HG03066 (cell line): ENCODE data around the gene WBP2NL.

Source experiments
- ATAC-seq: cut with Tn5 transposase; IDR thresholded peaks from one replicate; pipeline ENCODE4 v1.9.1; 2021; ENCODE audit warnings: low read depth; ENCODE audit not compliant: unreplicated experiment

Gene WBP2NL

DNA sequence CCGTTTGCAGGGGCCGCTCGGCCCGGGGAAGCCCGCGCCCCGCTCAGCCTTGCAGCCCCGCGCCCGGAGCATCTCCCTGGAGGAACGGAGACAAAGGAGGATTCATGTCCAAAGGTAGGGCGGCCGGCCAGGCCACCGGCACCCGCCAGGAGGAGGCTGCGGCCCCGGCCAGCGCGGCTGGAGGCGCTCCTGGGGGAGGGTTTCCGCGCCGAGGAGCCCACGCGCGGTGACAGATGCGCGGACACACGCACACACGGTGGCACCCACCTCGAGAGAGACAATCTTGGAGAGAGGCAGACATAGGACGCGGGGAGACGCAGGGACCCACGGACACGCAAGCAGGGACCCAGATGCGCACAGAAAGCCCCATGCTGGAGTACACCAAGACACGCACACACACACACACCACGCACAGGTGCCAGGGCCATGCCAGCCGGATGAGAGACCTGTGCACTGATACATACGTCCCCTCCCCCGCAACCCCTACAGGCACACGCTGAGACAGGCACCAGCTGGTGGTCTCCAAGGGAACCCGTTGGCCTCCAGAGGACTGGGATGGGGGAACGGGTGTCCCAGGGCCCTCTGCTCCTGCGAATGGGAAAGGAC is 21.5 kb upstream of the WBP2NL start:
- no peak for ATAC-seq

- ATAC-seq: no peak
These were observed 19.9 kb upstream of the WBP2NL start for GRCh38 chr22:41978732-41979131.

- ATAC-seq: no peak
These were observed 19.0 kb upstream of the WBP2NL start for GRCh38 chr22:41979423-41980250.

DNA sequence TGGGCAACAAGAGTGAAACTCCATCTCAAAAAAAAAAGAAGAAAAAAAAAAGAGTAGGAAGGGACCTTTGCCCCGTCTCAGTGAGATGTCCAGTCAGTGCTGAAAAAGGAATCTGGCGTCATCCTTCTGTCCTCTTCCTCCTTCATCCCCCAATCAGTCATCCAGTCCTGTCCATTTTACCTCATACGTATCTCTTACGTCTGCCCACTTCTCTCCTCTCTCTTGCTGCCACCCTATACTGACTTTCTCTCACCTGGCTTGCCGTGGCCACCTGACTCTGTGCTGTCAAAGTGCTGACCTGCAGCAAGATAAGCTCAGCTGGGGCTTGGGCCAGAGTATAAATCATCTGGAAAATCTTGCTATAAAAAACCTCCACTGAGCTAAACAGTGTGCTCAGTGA is 15.7 kb upstream of the WBP2NL start:
- no peak for ATAC-seq

DNA sequence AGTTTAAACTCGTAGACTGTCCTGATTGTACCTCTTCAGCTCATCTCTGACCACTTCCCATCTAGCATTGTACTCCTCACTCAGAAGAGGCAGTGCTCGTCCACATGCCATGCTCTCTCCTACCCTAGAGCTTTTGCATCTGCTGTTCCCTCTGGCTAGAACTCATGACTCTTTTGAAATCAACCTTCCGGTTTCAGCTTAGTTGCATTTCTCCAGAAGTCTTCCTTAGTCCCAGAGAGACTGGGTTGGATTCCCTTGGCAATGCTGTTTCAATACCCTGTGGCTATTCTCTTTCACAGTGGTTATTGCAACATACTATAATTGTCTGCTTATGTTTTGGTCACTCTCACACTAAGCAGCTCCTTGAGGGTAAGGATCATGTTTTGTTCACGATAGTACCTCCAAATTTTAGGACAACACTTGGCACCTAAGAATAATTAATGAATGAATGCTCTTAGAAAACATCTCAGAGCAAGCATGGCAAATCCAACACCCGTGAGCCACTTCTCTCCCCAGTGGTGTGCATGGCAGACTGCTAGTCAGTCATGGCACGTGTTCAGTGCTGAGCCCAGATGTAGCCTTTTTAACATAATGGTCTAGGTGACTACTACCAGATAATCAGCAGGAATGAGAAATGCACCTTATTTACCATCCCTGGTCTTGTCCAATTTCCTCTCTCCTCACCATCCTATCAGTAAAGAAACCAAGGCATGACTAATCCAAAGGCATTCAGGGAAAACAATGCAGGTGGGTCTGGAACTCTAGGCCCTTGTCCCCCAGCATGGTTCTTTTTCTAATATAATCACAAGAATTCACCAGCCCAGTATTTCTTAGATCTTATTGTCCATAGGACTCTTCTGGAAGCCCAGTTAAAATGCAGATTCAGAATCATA is 14.8 kb upstream of the WBP2NL start:
- no peak for ATAC-seq

DNA sequence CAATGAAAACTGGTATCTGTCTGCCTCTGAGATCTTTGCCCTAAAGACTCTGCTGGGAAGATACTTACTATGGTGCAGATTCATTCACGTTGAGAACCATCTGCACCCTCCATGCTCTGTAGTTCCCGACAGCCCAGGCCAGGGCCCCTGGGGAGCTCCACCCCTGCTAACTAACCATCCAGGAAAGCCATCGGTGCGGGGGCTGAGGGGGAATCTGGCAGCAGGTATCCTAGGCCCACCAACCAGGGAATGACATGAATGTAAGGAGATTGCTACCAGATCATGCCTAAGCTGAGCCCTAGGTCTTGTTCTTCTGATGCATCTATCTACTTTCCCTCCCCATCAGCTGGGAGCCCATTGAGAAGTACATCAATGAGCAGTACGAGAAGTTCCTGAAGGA is 11.3 kb upstream of the WBP2NL start:
- no peak for ATAC-seq

DNA sequence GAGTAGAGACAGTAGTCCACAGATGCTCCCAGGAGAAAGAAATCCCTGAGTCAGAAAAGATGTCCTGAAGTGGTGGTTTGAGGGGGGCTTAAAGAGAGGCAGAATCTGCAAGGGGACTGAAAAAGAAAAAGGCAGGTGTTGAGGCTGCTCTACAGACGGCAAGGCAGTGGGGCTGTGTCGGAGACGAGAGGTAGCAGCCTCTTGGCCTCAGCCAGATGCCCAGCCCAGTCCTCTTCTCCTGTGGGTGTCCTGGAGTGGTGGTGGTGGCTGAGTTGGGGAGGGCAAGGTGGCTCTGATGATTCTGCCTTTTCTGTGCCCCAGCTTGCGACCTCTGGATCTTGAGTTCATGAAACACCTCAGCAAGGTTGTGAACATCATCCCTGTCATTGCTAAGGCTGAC is 9.3 kb upstream of the WBP2NL start:
- ATAC-seq: no peak

- ATAC-seq: no peak
These were observed 7.5 kb upstream of the WBP2NL start for GRCh38 chr22:41991111-41991510.

GRCh38 chr22:41992496-41992895 is 6.1 kb upstream of the WBP2NL start:
- ATAC-seq: no peak

GRCh38 chr22:41995211-41995610 is 3.4 kb upstream of the WBP2NL start:
- ATAC-seq: no peak

- no peak for ATAC-seq
These were observed 1.8 kb upstream of the WBP2NL start for GRCh38 chr22:41996826-41997225.

DNA sequence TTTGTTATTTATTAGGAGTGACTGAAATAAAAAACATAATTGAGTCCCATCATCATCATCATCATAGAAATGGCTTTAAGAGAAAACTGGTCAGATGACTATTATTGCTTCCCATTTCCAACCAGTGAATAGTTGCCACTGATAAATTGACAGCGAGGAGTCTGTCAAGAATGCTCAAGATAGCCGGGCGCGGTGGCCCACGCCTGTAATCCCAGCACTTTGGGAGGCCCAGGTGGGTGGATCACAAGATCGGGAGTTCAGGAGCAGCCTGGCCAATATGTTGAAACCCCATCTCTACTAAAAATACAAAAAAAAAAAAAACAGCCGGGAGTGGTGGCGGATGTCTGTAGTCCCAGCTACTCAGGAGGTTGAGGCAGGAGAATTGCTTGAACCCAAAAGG is 1.9 kb downstream of the WBP2NL start:
- no peak for ATAC-seq

- ATAC-seq: no peak
These were observed 2.5 kb downstream of the WBP2NL start for GRCh38 chr22:42001121-42001520.

- no peak for ATAC-seq
These were observed 3.1 kb downstream of the WBP2NL start for GRCh38 chr22:42001706-42002105.

DNA sequence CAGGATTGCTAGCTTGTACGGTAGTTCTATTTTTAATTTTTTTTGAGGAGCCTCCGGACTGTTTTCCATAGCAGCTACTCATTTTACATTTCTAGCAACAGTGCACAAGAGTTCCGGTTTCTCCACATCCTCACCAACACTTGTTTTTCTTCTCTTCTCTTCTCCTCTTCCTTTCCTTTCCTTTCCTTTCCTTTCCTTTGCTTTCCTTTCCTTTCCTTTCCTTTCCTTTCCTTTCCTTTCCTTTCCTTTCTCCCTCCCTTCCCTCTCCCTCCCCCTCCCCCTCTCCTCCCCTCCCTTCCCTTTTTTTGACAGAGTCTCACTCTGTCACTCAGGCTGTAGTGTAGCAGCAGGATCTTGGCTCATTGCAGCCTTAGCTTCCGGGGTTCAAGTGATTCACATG is 9.3 kb downstream of the WBP2NL start:
- no peak for ATAC-seq

DNA sequence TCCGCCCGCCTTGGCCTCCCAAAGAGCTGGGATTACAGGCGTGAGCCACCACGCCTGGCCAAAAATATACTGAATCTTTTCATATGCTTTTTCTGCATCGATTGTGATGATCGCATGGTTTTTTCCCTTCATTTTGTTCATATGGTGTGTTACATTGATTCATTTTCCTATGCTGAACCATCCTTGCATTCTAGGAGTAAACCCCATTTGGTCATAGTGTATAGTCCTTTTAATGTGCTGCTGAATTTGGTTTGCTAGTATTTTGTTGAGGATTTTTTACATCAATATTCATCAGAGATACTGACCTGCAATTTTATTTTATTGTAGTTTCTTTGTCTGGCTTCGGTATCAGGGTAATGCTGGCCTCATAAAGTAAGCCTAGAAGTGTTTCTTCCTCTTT is 12.2 kb downstream of the WBP2NL start:
- ATAC-seq: no peak

DNA sequence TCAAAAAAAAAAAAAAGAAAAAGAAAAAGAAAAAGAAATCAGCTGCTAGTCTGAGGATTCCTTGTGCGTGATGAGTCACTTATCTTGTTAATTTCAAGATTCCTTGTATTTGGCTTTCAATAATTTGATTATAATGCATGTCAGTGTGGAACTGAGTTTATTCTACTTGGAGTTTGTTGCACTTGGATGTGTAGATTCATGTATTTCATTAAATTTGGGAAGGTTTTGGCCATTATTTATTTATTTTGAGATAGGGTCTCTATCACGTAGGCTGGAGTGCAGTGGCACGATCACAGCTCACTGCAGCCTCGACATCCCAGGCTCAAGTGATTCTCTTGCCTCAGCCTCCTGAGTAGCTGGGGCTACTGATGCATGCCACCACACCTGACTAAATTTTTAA is 14.8 kb downstream of the WBP2NL start:
- ATAC-seq: no peak

GRCh38 chr22:42016111-42016510 is 17.5 kb downstream of the WBP2NL start:
- no peak for ATAC-seq

GRCh38 chr22:42018224-42018623 is 19.6 kb downstream of the WBP2NL start:
- ATAC-seq: no peak

- ATAC-seq: no peak
These were observed 23.0 kb downstream of the WBP2NL start for GRCh38 chr22:42021571-42021970.

DNA sequence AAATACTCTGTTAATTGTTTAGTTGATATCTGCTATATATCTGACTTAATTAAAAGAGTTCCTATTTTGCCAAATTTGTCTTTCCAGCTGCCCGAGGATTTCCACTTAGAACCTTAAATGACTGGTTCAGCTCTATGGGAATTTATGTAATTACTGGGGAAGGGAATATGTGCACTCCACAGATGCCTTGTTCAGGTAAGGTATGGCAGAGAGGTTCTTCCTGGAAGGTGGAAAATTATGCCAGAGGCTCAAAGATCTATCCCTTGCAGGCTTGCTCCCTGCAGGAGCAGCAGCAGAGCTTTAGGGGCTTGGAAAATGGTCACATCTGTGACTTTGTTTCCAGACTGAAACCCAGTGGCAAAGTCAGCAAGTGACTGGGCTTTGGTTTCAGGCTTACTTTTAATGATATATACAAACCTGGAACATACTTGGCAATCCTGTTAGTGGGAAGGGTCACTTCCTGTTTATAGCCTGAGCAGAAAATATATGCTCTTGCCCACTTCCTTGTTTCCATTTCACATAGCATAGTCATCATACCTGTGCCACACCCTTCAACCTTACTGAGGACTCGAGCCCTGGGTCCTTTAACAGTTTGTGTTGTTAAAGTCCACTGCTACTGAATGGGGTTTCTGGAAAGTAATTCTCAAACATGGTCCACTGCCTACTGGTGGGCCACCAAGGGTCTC is 23.7 kb downstream of the WBP2NL start:
- no peak for ATAC-seq
